Jurkat, Clone E6-1 (cell line): ENCODE data around the gene ATRIP.

Source experiments
- DNase-seq: peaks from one replicate; pipeline ENCODE4 v3.0.0-alpha.2; 2011; ENCODE audit warnings: low read depth, low spot score
- H3K4me3 ChIP-seq: 2 replicates; pipeline ENCODE4 v1.5.1; 2011; ENCODE audit warnings: mild to moderate bottlenecking, low read length, control low read depth, moderate library complexity

ATRIP gene

GRCh38 chr3:48422272-48422671 lies 24.3 kb upstream of the ATRIP start:
- DNase-seq, result no peak
- no peak overlapping the region for H3K4me3 ChIP-seq

- no peak overlapping the region for H3K4me3 ChIP-seq
- DNase-seq, result no peak
These were observed 23.9 kb upstream of the ATRIP start for GRCh38 chr3:48422681-48423080.

- no peak overlapping the region for H3K4me3 ChIP-seq
- DNase-seq, result no peak
These were observed 23.2 kb upstream of the ATRIP start for GRCh38 chr3:48423241-48423882.

- no peak overlapping the region for H3K4me3 ChIP-seq
- no peak for DNase-seq
These were observed 22.4 kb upstream of the ATRIP start for GRCh38 chr3:48423883-48424695.

- H3K4me3 ChIP-seq, result no peak overlapping the region
- no peak for DNase-seq
These were observed 21.2 kb upstream of the ATRIP start for GRCh38 chr3:48425281-48425812.

GRCh38 chr3:48426401-48426909 lies 20.1 kb upstream of the ATRIP start:
- no peak overlapping the region for H3K4me3 ChIP-seq
- DNase-seq, result no peak

- no peak overlapping the region for H3K4me3 ChIP-seq
- DNase-seq, result no peak
These were observed 19.4 kb upstream of the ATRIP start for GRCh38 chr3:48426944-48427629.

GRCh38 chr3:48427630-48427962 lies 18.9 kb upstream of the ATRIP start:
- no peak overlapping the region for H3K4me3 ChIP-seq

GRCh38 chr3:48428088-48428571 lies 18.4 kb upstream of the ATRIP start:
- no peak for DNase-seq
- peak overlapping the region; percentile 57 for H3K4me3 ChIP-seq

More at GRCh38 chr3:48427630-48427962, 18.9 kb upstream of the ATRIP start:
- no peak for DNase-seq

- DNase-seq, result no peak
- peak overlapping the region; percentile 57 for H3K4me3 ChIP-seq
These were observed 17.8 kb upstream of the ATRIP start for GRCh38 chr3:48428572-48429316.

GRCh38 chr3:48429317-48429959 lies 17.1 kb upstream of the ATRIP start:
- no peak for DNase-seq
- peak overlapping the region; percentile 57 for H3K4me3 ChIP-seq

GRCh38 chr3:48429960-48430707 lies 16.4 kb upstream of the ATRIP start, which contains the start of gene PLXNB1:
Gene PLXNB1, minus strand, starts transcription at chr3:48430086. Its CDS starts 5,475 bp downstream, at chr3:48424611.
- no peak for DNase-seq
- H3K4me3 ChIP-seq, result peak within 1 kb of the TSS; percentile 57

GRCh38 chr3:48430708-48431101 lies 15.8 kb upstream of the ATRIP start:
- DNase-seq, result no peak
- H3K4me3 ChIP-seq, result no peak overlapping the region

GRCh38 chr3:48431224-48432029 lies 15.1 kb upstream of the ATRIP start:
- no peak overlapping the region for H3K4me3 ChIP-seq
- no peak for DNase-seq

- no peak for DNase-seq
These were observed 13.8 kb upstream of the ATRIP start for GRCh38 chr3:48432411-48433371.

More at GRCh38 chr3:48432411-48433371, 13.8 kb upstream of the ATRIP start:
- no peak overlapping the region for H3K4me3 ChIP-seq
